Activated CD8-positive, alpha-beta T cell treated with anti-CD3 and anti-CD28 coated beads for 36 hours (primary cell): ENCODE data around the gene CDC42EP4. TPM values are rescaled to one million over a fixed set of nuclear protein-coding genes. Genes with fewer than 3 reads are reported as not detected.

ENCODE experiments used
- ATAC-seq: fragments of 200-7000 bp; cut with Tn5 transposase; one replicate; pipeline ENCODE4 v1.10.0; 2021; ENCODE audit warnings: mild to moderate bottlenecking, moderate library complexity
- CTCF ChIA-PET: fragments of 350-600 bp; sonication (Branson Sonifier 250); formaldehyde crosslinking; loops from one replicate; lab custom pipeline; 2021; ENCODE audit warnings: antibody characterized with exemption; lab: Charles Lee
- POLR2A ChIA-PET: fragments of 350-600 bp; sonication (Branson Sonifier 250); formaldehyde crosslinking; loops from one replicate; lab custom pipeline; 2021; ENCODE audit warnings: antibody characterized with exemption; lab: Charles Lee
- DNase-seq: peaks from one replicate; pipeline ENCODE4 v3.0.0-alpha.2; 2020
- H3K27ac Mint-ChIP-seq: one replicate; pipeline ENCODE4 v1.8.0; 2021; ENCODE audit warnings: mild to moderate bottlenecking, mixed read lengths
- H3K27me3 Mint-ChIP-seq: one replicate; pipeline ENCODE4 v1.8.0; 2021; ENCODE audit warnings: mixed read lengths
- H3K36me3 Mint-ChIP-seq: one replicate; pipeline ENCODE4 v1.8.0; 2021; ENCODE audit warnings: low read depth, mixed read lengths
- H3K4me1 Mint-ChIP-seq: one replicate; pipeline ENCODE4 v1.8.0; 2021; ENCODE audit warnings: low read depth, mixed read lengths
- H3K4me3 Mint-ChIP-seq: one replicate; pipeline ENCODE4 v1.8.0; 2021; ENCODE audit warnings: mild to moderate bottlenecking, moderate library complexity, mixed read lengths
- H3K9me3 Mint-ChIP-seq: one replicate; pipeline ENCODE4 v1.8.0; 2021; ENCODE audit warnings: mixed read lengths
- CTCF ChIP-seq: fragments of 200-600 bp; IDR thresholded peaks from one replicate; pipeline ENCODE4 v1.8.0; 2022; ENCODE audit warnings: antibody characterized with exemption, mild to moderate bottlenecking
- intact Hi-C: fragments of 100-400 bp; cut with micrococcal nuclease; formaldehyde crosslinking; loops from one replicate; pipeline ENCODE4 v1.10.0; 2022
- total RNA-seq, 2 experiments: library from RNA; stranded (reverse); gene quantifications; one replicate each; pipeline ENCODE4 v1.2.3, GENCODE V29; 2021

The CDC42EP4 gene
- total RNA-seq, 2 experiments from 2014 or later, result 0.72 to 1.1 TPM

DNA sequence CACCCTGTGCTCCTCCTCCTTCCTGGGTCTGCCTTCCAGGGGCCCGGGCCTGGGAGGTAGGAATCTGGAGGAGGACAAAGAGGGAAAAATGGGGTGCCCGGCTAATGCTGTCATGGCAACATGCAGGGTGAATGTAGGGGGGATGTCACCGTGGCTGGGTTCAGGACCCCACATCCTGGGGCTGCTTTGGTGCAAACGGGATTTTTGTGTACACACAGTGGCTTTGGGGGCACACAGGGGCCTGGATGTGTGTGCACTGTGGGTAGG lies 37.0 kb upstream of the CDC42EP4 start:
- CTCF ChIA-PET, result no interaction called here
- no peak overlapping the region for H3K27ac Mint-ChIP-seq
- no peaks in the 10 kb centered on the region for H3K36me3 Mint-ChIP-seq
- POLR2A ChIA-PET, result no interaction called here
- H3K9me3 Mint-ChIP-seq, result no peaks in the 10 kb centered on the region
- intact Hi-C loops, result no loop called here
- H3K4me3 Mint-ChIP-seq, result no peak overlapping the region
- TF ChIP-seq CTCF, result no peak
- DNase-seq (no peak), ATAC-seq (no peak)
- no peaks in the 10 kb centered on the region for H3K27me3 Mint-ChIP-seq
- H3K4me1 Mint-ChIP-seq, result no peaks in the 10 kb centered on the region

DNA sequence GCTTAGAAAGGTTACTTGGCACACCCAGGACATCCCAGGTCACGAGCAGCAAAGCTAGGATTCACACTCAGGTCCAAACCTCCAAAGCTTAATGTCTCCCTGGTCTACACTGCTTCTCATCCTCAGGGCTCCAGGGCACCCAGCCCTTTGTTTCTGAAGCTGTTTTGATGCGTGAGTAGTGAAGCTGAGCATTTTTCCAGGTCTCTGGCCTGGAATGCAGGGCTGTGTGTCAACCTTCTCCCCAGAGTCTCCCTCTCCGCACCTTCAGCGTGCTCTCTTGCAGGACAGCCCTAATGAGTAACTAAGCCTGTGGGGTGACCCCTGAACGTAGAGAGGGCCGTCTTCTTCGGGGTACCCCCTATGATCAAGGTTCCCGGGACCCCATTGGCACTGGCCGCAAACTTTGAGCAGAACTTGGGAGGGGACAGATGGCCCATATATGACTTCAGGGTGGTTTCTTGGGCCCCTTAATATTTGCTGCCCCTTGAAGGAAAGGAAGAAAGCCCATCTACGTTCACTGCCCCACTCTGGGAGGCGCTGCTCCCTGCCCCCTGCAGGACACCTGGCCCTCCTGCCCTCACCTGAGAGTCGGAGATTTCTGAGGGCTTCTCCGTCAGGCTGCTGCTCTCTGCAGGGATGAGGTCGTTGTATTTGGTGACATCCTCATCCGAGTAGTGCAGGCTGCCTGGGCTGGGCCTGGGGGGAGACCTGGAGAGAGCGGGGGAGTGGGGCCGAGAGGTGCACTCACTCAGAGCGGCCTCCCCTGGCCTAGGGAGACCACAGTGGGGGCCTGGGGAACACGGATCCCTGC lies 36.4 kb upstream of the CDC42EP4 start:
- Mint-ChIP-seq H3K4me1 (no peaks in the 10 kb centered on the region), H3K27ac (no peak overlapping the region), H3K27me3 (no peaks in the 10 kb centered on the region), H3K4me3 (no peak overlapping the region), H3K36me3 (no peaks in the 10 kb centered on the region), H3K9me3 (no peaks in the 10 kb centered on the region)
- ChIA-PET POLR2A (no interaction called here), CTCF (interaction anchor here (0.6 kb wide), 1 partner anchor 11 kb away, joined by 3 read pairs; no protein-coding TSS in a partner anchor)
- intact Hi-C loops, result no loop called here
- no peak for TF ChIP-seq CTCF
- no peak for DNase-seq
- ATAC-seq, result no peak

DNA sequence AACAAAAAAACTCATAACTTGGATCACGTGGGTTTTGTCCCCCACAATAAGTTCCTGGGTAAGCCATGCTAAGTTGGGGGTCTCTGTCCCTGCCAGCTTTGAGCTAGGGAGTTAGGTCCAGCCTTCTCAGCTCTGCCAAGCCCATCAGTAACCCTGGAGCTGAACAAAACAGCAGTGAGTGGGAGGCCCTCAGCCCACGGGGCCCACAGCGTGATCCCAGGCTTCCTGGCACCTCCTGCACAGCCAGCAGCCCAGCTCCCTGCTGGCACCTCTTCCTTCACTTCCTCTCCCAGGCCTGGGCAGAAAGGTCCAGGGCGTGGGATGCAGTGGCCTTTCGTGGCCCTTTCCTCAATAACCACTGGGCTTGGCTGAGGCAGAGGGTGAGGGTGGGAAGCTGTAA lies 35.5 kb upstream of the CDC42EP4 start:
- Mint-ChIP-seq H3K4me1 (no peaks in the 10 kb centered on the region), H3K27me3 (no peaks in the 10 kb centered on the region), H3K36me3 (no peaks in the 10 kb centered on the region), H3K27ac (no peak overlapping the region), H3K4me3 (no peak overlapping the region), H3K9me3 (no peaks in the 10 kb centered on the region)
- intact Hi-C loops, result no loop called here
- POLR2A ChIA-PET, result no interaction called here
- CTCF ChIA-PET, result no interaction called here
- DNase-seq (no peak), ATAC-seq (no peak)
- no peak for TF ChIP-seq CTCF

DNA sequence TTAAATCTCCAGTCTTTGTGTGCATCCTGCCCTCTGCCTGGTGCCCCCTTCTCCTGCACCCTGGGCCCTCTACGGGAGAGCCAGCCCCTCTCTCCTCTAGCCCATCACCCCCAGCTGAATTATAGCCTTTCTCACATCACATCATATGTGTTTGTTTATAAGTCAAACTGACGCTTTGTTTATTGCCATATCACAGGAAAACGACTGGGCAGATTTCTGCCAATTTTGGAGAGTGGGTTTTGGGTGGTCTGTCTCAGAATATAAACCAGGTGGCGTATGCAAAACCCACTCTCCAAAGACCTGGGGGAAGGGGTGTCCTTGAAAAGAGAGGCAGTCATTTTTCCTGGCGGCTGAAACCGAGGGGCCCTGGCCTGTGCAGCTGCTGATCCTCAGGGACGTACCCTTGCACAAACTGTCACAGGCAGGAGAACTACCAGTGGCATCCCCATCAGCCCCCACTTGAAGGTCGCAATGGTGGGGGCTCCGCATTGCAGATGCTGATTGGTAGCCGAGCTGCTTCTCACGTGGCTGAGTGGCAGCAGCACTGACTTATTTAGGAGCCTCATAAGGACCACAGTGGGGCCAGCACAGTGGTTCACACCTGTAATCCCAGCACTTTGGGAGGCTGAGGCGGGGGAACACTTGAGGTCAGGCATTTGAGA lies 34.8 kb upstream of the CDC42EP4 start:
- intact Hi-C loops, result no loop called here
- ATAC-seq (no peak), DNase-seq (no peak)
- TF ChIP-seq CTCF, result no peak
- H3K4me1 Mint-ChIP-seq, result no peaks in the 10 kb centered on the region
- H3K36me3 Mint-ChIP-seq, result no peaks in the 10 kb centered on the region
- no peak overlapping the region for H3K4me3 Mint-ChIP-seq
- CTCF ChIA-PET, result interaction anchor here (1.2 kb wide), 1 partner anchor 24 kb away, joined by 8 read pairs; no protein-coding TSS in a partner anchor
- POLR2A ChIA-PET, result no interaction called here
- no peaks in the 10 kb centered on the region for H3K9me3 Mint-ChIP-seq
- no peaks in the 10 kb centered on the region for H3K27me3 Mint-ChIP-seq
- H3K27ac Mint-ChIP-seq, result no peak overlapping the region

- Mint-ChIP-seq H3K9me3 (no peaks in the 10 kb centered on the region), H3K4me3 (no peak overlapping the region), H3K4me1 (no peaks in the 10 kb centered on the region), H3K27ac (no peak overlapping the region), H3K36me3 (no peaks in the 10 kb centered on the region), H3K27me3 (no peaks in the 10 kb centered on the region)
- TF ChIP-seq CTCF, result no peak
- intact Hi-C loops, result no loop called here
- ATAC-seq (no peak), DNase-seq (no peak)
- CTCF ChIA-PET, result no interaction called here
- POLR2A ChIA-PET, result no interaction called here
These were observed 32.1 kb upstream of the CDC42EP4 start for GRCh38 chr17:73343739-73344454.
